Measurements from ENCODE around the gene LRRN3. TPM values are rescaled to one million over a fixed set of nuclear protein-coding genes. Genes with fewer than 3 reads are reported as not detected.

LRRN3 gene
- total RNA-seq, 1 donor from 2014 or later = 5.2 TPM

GRCh38 chr7:111115966-111116365 is 25.0 kb downstream of the LRRN3 start:
- no peak overlapping the region for H3K9ac ChIP-seq (ENCODE audit: low read depth in 1 of 3, low read length in 3 of 3)

GRCh38 chr7:111126987-111127386 is 36.1 kb downstream of the LRRN3 start:
- no peak overlapping the region for H3K9ac ChIP-seq (ENCODE audit: low read depth in 1 of 3, low read length in 3 of 3)
- no peaks in the 10 kb centered on the region for H3K9me3 ChIP-seq (ENCODE audit: control insufficient read depth in 3 of 3, low read length in 3 of 3)
- no peak overlapping the region for H3K27ac ChIP-seq (ENCODE audit: low read depth, low read length)
- H3K4me3 ChIP-seq (ENCODE audit: low read length in 3 of 3) = no peak overlapping the region
- no peaks in the 10 kb centered on the region for H3K27me3 ChIP-seq (ENCODE audit: control insufficient read depth in 3 of 3, insufficient read depth in 3 of 3, low read length in 3 of 3)
- H3K36me3 ChIP-seq (ENCODE audit: control insufficient read depth in 3 of 3, insufficient read depth in 3 of 3, low read length in 3 of 3) = no peaks in the 10 kb centered on the region
- H3K4me1 ChIP-seq (ENCODE audit: control insufficient read depth in 3 of 3, insufficient read depth in 3 of 3, low read length in 3 of 3) = no peaks in the 10 kb centered on the region

More at GRCh38 chr7:111115966-111116365, 25.0 kb downstream of the LRRN3 start:
- Histone ChIP-seq H3K27ac (ENCODE audit: low read depth, low read length) (no peak overlapping the region), H3K4me3 (ENCODE audit: low read length in 3 of 3) (no peak overlapping the region), H3K9me3 (ENCODE audit: control insufficient read depth in 3 of 3, low read length in 3 of 3) (no peaks in the 10 kb centered on the region), H3K36me3 (ENCODE audit: control insufficient read depth in 3 of 3, insufficient read depth in 3 of 3, low read length in 3 of 3) (no peaks in the 10 kb centered on the region), H3K4me1 (ENCODE audit: control insufficient read depth in 3 of 3, insufficient read depth in 3 of 3, low read length in 3 of 3) (no peaks in the 10 kb centered on the region), H3K27me3 (ENCODE audit: control insufficient read depth in 3 of 3, insufficient read depth in 3 of 3, low read length in 3 of 3) (no peaks in the 10 kb centered on the region)

GRCh38 chr7:111129435-111129834 is 38.5 kb downstream of the LRRN3 start:
- Histone ChIP-seq H3K27ac (ENCODE audit: low read depth, low read length) (no peak overlapping the region), H3K4me3 (ENCODE audit: low read length in 3 of 3) (no peak overlapping the region), H3K9me3 (ENCODE audit: control insufficient read depth in 3 of 3, low read length in 3 of 3) (no peaks in the 10 kb centered on the region), H3K9ac (ENCODE audit: low read depth in 1 of 3, low read length in 3 of 3) (no peak overlapping the region), H3K4me1 (ENCODE audit: control insufficient read depth in 3 of 3, insufficient read depth in 3 of 3, low read length in 3 of 3) (no peaks in the 10 kb centered on the region), H3K36me3 (ENCODE audit: control insufficient read depth in 3 of 3, insufficient read depth in 3 of 3, low read length in 3 of 3) (no peaks in the 10 kb centered on the region), H3K27me3 (ENCODE audit: control insufficient read depth in 3 of 3, insufficient read depth in 3 of 3, low read length in 3 of 3) (no peaks in the 10 kb centered on the region)

GRCh38 chr7:111132833-111133232 is 41.9 kb downstream of the LRRN3 start:
- Histone ChIP-seq H3K9ac (ENCODE audit: low read depth in 1 of 3, low read length in 3 of 3) (no peak overlapping the region), H3K4me3 (ENCODE audit: low read length in 3 of 3) (no peak overlapping the region), H3K4me1 (ENCODE audit: control insufficient read depth in 3 of 3, insufficient read depth in 3 of 3, low read length in 3 of 3) (peaks cover 0 to under 1% (median 0%) of the 10 kb centered on the region in 3 donors), H3K27me3 (ENCODE audit: control insufficient read depth in 3 of 3, insufficient read depth in 3 of 3, low read length in 3 of 3) (no peaks in the 10 kb centered on the region), H3K27ac (ENCODE audit: low read depth, low read length) (no peak overlapping the region), H3K9me3 (ENCODE audit: control insufficient read depth in 3 of 3, low read length in 3 of 3) (no peaks in the 10 kb centered on the region), H3K36me3 (ENCODE audit: control insufficient read depth in 3 of 3, insufficient read depth in 3 of 3, low read length in 3 of 3) (no peaks in the 10 kb centered on the region)

DNA sequence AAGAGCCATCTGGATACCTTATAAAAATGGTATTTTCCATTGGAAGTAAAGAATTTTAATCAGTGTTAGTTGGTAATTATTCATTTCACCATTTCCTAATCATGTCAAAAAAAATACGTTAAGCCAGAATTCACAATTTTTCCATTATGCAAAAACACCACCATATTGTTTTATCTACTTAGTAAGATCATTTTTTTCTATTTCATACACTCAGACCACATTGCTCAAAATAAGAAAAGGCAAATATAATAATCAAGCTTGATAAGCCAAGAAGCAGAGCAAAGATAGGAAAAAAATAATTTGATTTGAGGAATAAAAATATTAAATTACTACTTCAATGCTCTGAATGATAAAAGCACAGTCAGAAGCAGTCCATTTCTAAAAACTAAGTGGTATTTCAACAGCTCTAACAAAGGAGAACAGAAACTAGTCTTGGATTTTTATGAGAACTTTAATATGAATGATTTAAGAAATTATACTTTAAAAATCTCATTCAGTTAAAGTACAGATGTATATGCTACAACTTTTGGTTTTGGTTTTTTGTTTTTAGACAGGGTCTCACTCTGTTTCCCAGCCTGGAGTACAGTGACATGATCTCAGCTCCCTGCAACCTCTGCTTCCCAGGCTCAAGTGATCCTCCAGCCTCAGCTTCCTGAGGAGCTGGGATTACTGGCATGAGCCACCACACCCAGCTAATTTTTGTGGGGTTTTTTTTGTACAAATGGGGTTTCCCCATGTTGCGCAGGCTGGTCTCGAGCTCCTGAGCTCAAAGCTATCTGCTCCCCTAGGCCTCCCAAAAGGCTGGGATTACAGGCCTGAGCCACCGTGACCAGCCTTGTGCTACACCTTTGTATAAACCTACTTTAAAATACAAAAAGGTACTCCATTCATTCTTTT is 46.6 kb downstream of the LRRN3 start:
- Histone ChIP-seq H3K4me3 (ENCODE audit: low read length in 3 of 3) (no peak overlapping the region), H3K36me3 (ENCODE audit: control insufficient read depth in 3 of 3, insufficient read depth in 3 of 3, low read length in 3 of 3) (no peaks in the 10 kb centered on the region), H3K4me1 (ENCODE audit: control insufficient read depth in 3 of 3, insufficient read depth in 3 of 3, low read length in 3 of 3) (peaks cover 0 to 20% (median 0%) of the 10 kb centered on the region in 3 donors), H3K27me3 (ENCODE audit: control insufficient read depth in 3 of 3, insufficient read depth in 3 of 3, low read length in 3 of 3) (no peaks in the 10 kb centered on the region), H3K9ac (ENCODE audit: low read depth in 1 of 3, low read length in 3 of 3) (no peak overlapping the region), H3K27ac (ENCODE audit: low read depth, low read length) (no peak overlapping the region), H3K9me3 (ENCODE audit: control insufficient read depth in 3 of 3, low read length in 3 of 3) (no peaks in the 10 kb centered on the region)

GRCh38 chr7:111138193-111138569 is 47.3 kb downstream of the LRRN3 start:
- Histone ChIP-seq H3K36me3 (ENCODE audit: control insufficient read depth in 3 of 3, insufficient read depth in 3 of 3, low read length in 3 of 3) (no peaks in the 10 kb centered on the region), H3K9ac (ENCODE audit: low read depth in 1 of 3, low read length in 3 of 3) (no peak overlapping the region), H3K4me3 (ENCODE audit: low read length in 3 of 3) (no peak overlapping the region), H3K9me3 (ENCODE audit: control insufficient read depth in 3 of 3, low read length in 3 of 3) (no peaks in the 10 kb centered on the region), H3K4me1 (ENCODE audit: control insufficient read depth in 3 of 3, insufficient read depth in 3 of 3, low read length in 3 of 3) (peaks cover 0 to 20% (median 0%) of the 10 kb centered on the region in 3 donors), H3K27me3 (ENCODE audit: control insufficient read depth in 3 of 3, insufficient read depth in 3 of 3, low read length in 3 of 3) (no peaks in the 10 kb centered on the region), H3K27ac (ENCODE audit: low read depth, low read length) (no peak overlapping the region)

DNA sequence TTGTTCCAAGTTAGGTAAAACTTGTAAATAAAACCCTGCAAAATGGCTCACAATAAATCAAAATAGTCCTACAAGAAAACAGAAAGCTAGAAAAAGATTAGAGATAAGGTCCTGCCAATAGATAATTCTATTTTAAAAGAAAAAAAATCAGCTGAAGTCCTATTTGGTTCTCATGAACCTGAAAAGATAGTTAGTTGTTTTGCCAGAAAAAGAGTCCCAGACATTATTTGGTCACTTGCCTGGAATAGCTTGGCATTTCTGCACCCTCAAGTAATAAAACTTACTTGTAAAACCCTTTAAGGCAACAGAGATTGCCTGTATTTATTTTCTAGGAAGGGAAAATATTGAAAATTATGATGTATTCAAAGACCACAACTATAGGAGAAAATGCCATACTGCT is 47.7 kb downstream of the LRRN3 start:
- Histone ChIP-seq H3K4me1 (ENCODE audit: control insufficient read depth in 3 of 3, insufficient read depth in 3 of 3, low read length in 3 of 3) (peaks cover 0 to 20% (median 0%) of the 10 kb centered on the region in 3 donors), H3K4me3 (ENCODE audit: low read length in 3 of 3) (no peak overlapping the region), H3K36me3 (ENCODE audit: control insufficient read depth in 3 of 3, insufficient read depth in 3 of 3, low read length in 3 of 3) (no peaks in the 10 kb centered on the region), H3K9me3 (ENCODE audit: control insufficient read depth in 3 of 3, low read length in 3 of 3) (no peaks in the 10 kb centered on the region), H3K27me3 (ENCODE audit: control insufficient read depth in 3 of 3, insufficient read depth in 3 of 3, low read length in 3 of 3) (no peaks in the 10 kb centered on the region), H3K9ac (ENCODE audit: low read depth in 1 of 3, low read length in 3 of 3) (no peak overlapping the region), H3K27ac (ENCODE audit: low read depth, low read length) (no peak overlapping the region)

DNA sequence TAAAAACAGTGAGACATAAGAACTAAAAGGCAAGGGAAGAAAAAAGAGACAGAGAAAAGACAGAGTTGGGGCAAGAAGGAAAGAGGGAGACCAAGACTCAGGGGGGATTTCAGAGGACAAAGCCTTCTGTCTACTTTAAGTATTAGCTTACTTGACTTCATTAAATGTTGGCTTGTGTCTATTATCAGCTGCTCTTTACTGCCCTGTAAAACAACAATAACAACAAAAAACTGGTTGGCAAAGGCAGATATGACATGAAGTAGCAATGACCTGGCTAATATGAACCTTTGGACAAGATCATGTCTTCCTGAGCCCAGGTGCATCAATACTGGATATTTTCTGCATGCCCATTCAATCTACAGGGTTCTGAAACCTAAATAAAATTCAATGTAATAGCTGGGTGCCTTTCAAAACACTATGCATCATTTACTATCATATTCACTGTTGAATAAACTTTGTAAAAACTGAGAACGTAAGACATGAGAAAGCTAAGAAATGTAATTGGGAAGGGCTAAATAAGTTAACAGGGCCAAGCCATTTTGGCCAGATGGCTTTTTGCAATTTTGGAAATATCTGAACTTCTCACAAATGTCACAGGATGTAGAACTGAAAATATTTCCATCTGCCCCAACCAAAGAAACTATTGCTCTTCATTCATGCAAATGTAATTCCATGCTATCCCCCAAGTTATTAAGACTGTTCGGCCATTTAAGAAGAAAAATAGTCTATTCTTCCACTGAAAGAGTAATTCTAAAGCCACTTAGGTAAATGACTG is 49.4 kb downstream of the LRRN3 start:
- no peak overlapping the region for H3K27ac ChIP-seq (ENCODE audit: low read depth, low read length)

GRCh38 chr7:111145472-111145871 is 54.5 kb downstream of the LRRN3 start:
- Histone ChIP-seq H3K27me3 (ENCODE audit: control insufficient read depth in 3 of 3, insufficient read depth in 3 of 3, low read length in 3 of 3) (no peaks in the 10 kb centered on the region), H3K27ac (ENCODE audit: low read depth, low read length) (no peak overlapping the region), H3K36me3 (ENCODE audit: control insufficient read depth in 3 of 3, insufficient read depth in 3 of 3, low read length in 3 of 3) (no peaks in the 10 kb centered on the region), H3K9ac (ENCODE audit: low read depth in 1 of 3, low read length in 3 of 3) (no peak overlapping the region), H3K4me1 (ENCODE audit: control insufficient read depth in 3 of 3, insufficient read depth in 3 of 3, low read length in 3 of 3) (peaks cover 0 to 5% (median 2%) of the 10 kb centered on the region in 3 donors), H3K9me3 (ENCODE audit: control insufficient read depth in 3 of 3, low read length in 3 of 3) (no peaks in the 10 kb centered on the region), H3K4me3 (ENCODE audit: low read length in 3 of 3) (no peak overlapping the region)

More for the DNA sequence above, 49.4 kb downstream of the LRRN3 start:
- Histone ChIP-seq H3K4me3 (ENCODE audit: low read length in 3 of 3) (no peak overlapping the region), H3K9ac (ENCODE audit: low read depth in 1 of 3, low read length in 3 of 3) (no peak overlapping the region), H3K27me3 (ENCODE audit: control insufficient read depth in 3 of 3, insufficient read depth in 3 of 3, low read length in 3 of 3) (no peaks in the 10 kb centered on the region), H3K4me1 (ENCODE audit: control insufficient read depth in 3 of 3, insufficient read depth in 3 of 3, low read length in 3 of 3) (peaks cover 0 to 20% (median under 1%) of the 10 kb centered on the region in 3 donors), H3K9me3 (ENCODE audit: control insufficient read depth in 3 of 3, low read length in 3 of 3) (no peaks in the 10 kb centered on the region), H3K36me3 (ENCODE audit: control insufficient read depth in 3 of 3, insufficient read depth in 3 of 3, low read length in 3 of 3) (no peaks in the 10 kb centered on the region)

DNA sequence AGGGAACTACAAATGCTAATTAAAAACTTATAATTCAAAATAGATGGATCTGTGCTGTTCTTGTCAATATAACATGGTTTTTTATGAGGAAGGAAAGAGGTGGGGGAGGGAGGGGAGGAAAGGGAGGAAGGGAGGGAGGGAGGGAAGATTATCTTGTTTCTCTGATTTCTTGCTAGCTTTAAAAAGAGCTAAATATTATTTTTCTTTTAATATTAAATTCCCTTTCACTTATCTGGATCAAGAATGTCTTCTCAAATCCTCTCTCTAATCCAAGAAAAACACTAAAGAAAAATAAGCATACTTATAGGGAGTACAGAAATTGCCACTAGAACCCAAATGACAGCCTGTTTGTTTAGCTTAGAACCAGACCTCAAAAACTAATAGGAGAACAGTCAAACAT is 55.2 kb downstream of the LRRN3 start:
- Histone ChIP-seq H3K4me1 (ENCODE audit: control insufficient read depth in 3 of 3, insufficient read depth in 3 of 3, low read length in 3 of 3) (peaks cover 0 to 5% (median 2%) of the 10 kb centered on the region in 3 donors), H3K27ac (ENCODE audit: low read depth, low read length) (no peak overlapping the region), H3K4me3 (ENCODE audit: low read length in 3 of 3) (no peak overlapping the region), H3K36me3 (ENCODE audit: control insufficient read depth in 3 of 3, insufficient read depth in 3 of 3, low read length in 3 of 3) (no peaks in the 10 kb centered on the region), H3K9ac (ENCODE audit: low read depth in 1 of 3, low read length in 3 of 3) (no peak overlapping the region), H3K27me3 (ENCODE audit: control insufficient read depth in 3 of 3, insufficient read depth in 3 of 3, low read length in 3 of 3) (no peaks in the 10 kb centered on the region), H3K9me3 (ENCODE audit: control insufficient read depth in 3 of 3, low read length in 3 of 3) (no peaks in the 10 kb centered on the region)

Data from skeletal muscle tissue (tissue), 4 donors.